K562 (cell line): ENCODE results near the gene GABRQ. TPM values are rescaled to one million over a fixed set of nuclear protein-coding genes. Genes with fewer than 3 reads are reported as not detected.
A peak's percentile ranks its signal among the peaks of the same experiment; 100 is the strongest.

Experiments
- BCOR ChIP-seq: fragments of 450-650 bp; IDR thresholded peaks from 2 replicates; pipeline ENCODE4 v1.6.1; 2016
- CC2D1A ChIP-seq: fragments of 450-650 bp; IDR thresholded peaks from 2 replicates; pipeline ENCODE4 v1.6.1; 2017; ENCODE audit warnings: mild to moderate bottlenecking
- EZH2 ChIP-seq: IDR thresholded peaks from 2 replicates; pipeline ENCODE4 v1.6.1; 2012; ENCODE audit warnings: low read depth, mild to moderate bottlenecking, inconsistent platforms, low read length, borderline replicate concordance
- MCM5 ChIP-seq: fragments of 450-650 bp; IDR thresholded peaks from 2 replicates; pipeline ENCODE4 v1.6.1; 2016; ENCODE audit warnings: low read depth
- NFYB ChIP-seq: IDR thresholded peaks from 2 replicates; pipeline ENCODE4 v1.6.1; 2011; ENCODE audit warnings: mild to moderate bottlenecking, moderate library complexity; ENCODE audit not compliant: insufficient read length; ENCODE audit errors: extremely low read depth
- PHF20 ChIP-seq: fragments of 450-650 bp; IDR thresholded peaks from 2 replicates; pipeline ENCODE4 v1.6.1; 2018; ENCODE audit not compliant: partially characterized antibody
- SMARCC2 ChIP-seq: fragments of 450-650 bp; IDR thresholded peaks from 2 replicates; pipeline ENCODE4 v1.6.1; 2017; ENCODE audit warnings: antibody characterized with exemption, moderate library complexity, mild to moderate bottlenecking, low read depth
- STAG1 ChIP-seq: sonication (generic); formaldehyde crosslinking; IDR thresholded peaks from 2 replicates; pipeline ENCODE4 v1.5.0; 2020; ENCODE audit warnings: missing genetic modification reagents, borderline replicate concordance
- ZNF263 ChIP-seq: sonication (generic); formaldehyde crosslinking; IDR thresholded peaks from 2 replicates; pipeline ENCODE4 v1.8.0; 2022; ENCODE audit warnings: mild to moderate bottlenecking, missing genetic modification reagents, borderline replicate concordance
- polyA plus RNA-seq, 8 experiments: library from polyadenylated mRNA; depleted of rRNA in 4 of 8; stranded (reverse) in 5 of 8; unstranded in 3 of 8; fragments of >200 nt; fragmentation: Nextera tagmentation in 2 of 8; fragmentation: Illumina TruSeq in 1 of 8; extraction: Ambion mirVana in 2 of 8; extraction: Trizol in 1 of 8; gene quantifications; 2 replicates each; pipeline versions ENCODE4 v1.2.1 to v1.2.3, GENCODE V29; 2011 to 2014; ENCODE audit warnings: inconsistent platforms in 1 of 8, missing spikeins in 1 of 8
- total RNA-seq, 7 experiments: library from RNA; depleted of rRNA in 6 of 7; stranded (reverse); fragments of >200 nt in 6 of 7; fragmentation: Illumina TruSeq in 2 of 7; extraction: Trizol in 2 of 7; gene quantifications; 2 replicates each; pipeline versions ENCODE4 v1.2.1 to v1.2.3, GENCODE V29; 2011 to 2021; ENCODE audit warnings: low replicate concordance in 1 of 7
- TF ChIP-seq, protein P1 (sequence below), 2 experiments: fragments of 450-650 bp; formaldehyde crosslinking in 1 of 2; IDR thresholded peaks; 2 replicates each; pipeline versions ENCODE4 v1.4.0 to v1.6.1; 2014 to 2020; ENCODE audit warnings: mild to moderate bottlenecking in 2 of 2, borderline replicate concordance in 1 of 2, low read depth in 1 of 2
- TF ChIP-seq, protein P2 (sequence below), 3 experiments: IDR thresholded peaks in 2 of 3; conservative IDR thresholded peaks in 1 of 3; 2 replicates each; pipeline ENCODE4 v1.5.1; 2011 to 2012; ENCODE audit warnings: low read length in 3 of 3, mild to moderate bottlenecking in 3 of 3, control low read depth in 2 of 3, improper control_type of control experiment in 1 of 3, inconsistent platforms in 1 of 3, low read depth in 1 of 3, mixed read lengths in 1 of 3, moderate library complexity in 1 of 3; ENCODE audit not compliant: insufficient read depth in 2 of 3
- TF ChIP-seq, protein P3 (sequence below): fragments of 450-650 bp; formaldehyde crosslinking; IDR thresholded peaks from 2 replicates; pipeline ENCODE4 v1.4.0; 2020; ENCODE audit warnings: mild to moderate bottlenecking, moderate library complexity
- TF ChIP-seq, protein P4 (sequence below): fragments of 250-450 bp; sonication (Bioruptor Pico); IDR thresholded peaks from 2 replicates; pipeline ENCODE4 v1.5.0; 2020; ENCODE audit warnings: mild to moderate bottlenecking, borderline replicate concordance

Gene GABRQ
- total and polyA plus RNA-seq, 9 of the 15 experiments (the other 6 are each of a cell fraction or from before 2014, with no cell fraction given) = 0.25 to 3.2 (median 1.8) TPM

DNA sequence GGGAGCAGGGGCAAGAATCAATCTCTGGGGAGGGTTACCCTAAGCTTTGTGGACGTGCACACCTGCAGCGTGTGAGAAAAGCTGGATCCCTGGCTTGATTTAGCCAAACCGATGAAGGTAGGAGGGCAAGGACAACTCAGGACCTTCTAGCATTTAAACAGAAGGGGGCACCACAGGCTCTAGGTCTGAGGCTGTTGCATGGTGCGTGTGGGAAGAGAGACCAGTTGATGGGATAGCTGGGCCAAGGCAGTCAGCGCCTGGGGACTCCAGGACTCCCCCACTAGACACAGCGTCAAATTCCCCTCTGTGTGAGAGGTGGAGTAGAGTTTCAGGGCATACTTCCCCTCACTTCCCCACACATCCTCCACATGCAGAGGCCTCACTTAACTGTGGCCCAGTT, 4.3 kb downstream of the GABRQ start (continued):
- TF ChIP-seq, protein P1, sequence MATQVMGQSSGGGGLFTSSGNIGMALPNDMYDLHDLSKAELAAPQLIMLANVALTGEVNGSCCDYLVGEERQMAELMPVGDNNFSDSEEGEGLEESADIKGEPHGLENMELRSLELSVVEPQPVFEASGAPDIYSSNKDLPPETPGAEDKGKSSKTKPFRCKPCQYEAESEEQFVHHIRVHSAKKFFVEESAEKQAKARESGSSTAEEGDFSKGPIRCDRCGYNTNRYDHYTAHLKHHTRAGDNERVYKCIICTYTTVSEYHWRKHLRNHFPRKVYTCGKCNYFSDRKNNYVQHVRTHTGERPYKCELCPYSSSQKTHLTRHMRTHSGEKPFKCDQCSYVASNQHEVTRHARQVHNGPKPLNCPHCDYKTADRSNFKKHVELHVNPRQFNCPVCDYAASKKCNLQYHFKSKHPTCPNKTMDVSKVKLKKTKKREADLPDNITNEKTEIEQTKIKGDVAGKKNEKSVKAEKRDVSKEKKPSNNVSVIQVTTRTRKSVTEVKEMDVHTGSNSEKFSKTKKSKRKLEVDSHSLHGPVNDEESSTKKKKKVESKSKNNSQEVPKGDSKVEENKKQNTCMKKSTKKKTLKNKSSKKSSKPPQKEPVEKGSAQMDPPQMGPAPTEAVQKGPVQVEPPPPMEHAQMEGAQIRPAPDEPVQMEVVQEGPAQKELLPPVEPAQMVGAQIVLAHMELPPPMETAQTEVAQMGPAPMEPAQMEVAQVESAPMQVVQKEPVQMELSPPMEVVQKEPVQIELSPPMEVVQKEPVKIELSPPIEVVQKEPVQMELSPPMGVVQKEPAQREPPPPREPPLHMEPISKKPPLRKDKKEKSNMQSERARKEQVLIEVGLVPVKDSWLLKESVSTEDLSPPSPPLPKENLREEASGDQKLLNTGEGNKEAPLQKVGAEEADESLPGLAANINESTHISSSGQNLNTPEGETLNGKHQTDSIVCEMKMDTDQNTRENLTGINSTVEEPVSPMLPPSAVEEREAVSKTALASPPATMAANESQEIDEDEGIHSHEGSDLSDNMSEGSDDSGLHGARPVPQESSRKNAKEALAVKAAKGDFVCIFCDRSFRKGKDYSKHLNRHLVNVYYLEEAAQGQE (IDR thresholded peaks at IDR 0.05; ENCODE audit: borderline replicate concordance) = peak; percentile 60; the same call in 1 of the 2 replicates
- TF ChIP-seq, protein P1 (CRISPR knock-in tag; IDR thresholded peaks at IDR 0.05; ENCODE audit: low read depth) = no peak
- TF ChIP-seq SMARCC2 = no peak
- TF ChIP-seq, protein P2, sequence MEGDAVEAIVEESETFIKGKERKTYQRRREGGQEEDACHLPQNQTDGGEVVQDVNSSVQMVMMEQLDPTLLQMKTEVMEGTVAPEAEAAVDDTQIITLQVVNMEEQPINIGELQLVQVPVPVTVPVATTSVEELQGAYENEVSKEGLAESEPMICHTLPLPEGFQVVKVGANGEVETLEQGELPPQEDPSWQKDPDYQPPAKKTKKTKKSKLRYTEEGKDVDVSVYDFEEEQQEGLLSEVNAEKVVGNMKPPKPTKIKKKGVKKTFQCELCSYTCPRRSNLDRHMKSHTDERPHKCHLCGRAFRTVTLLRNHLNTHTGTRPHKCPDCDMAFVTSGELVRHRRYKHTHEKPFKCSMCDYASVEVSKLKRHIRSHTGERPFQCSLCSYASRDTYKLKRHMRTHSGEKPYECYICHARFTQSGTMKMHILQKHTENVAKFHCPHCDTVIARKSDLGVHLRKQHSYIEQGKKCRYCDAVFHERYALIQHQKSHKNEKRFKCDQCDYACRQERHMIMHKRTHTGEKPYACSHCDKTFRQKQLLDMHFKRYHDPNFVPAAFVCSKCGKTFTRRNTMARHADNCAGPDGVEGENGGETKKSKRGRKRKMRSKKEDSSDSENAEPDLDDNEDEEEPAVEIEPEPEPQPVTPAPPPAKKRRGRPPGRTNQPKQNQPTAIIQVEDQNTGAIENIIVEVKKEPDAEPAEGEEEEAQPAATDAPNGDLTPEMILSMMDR (IDR thresholded peaks at IDR 0.05 in 2 of 3, conservative IDR thresholded peaks at IDR 0.05 in 1 of 3; ENCODE audit: insufficient read depth in 2 of 3, low read depth in 1 of 3, low read length in 3 of 3) = peak; percentile 62 to 72 (median 68)
- TF ChIP-seq ZNF263 (CRISPR knock-in tag) = no peak
- TF ChIP-seq NFYB = no peak
- TF ChIP-seq EZH2 = no peak
- no peak for TF ChIP-seq BCOR
- no peak for TF ChIP-seq MCM5
- TF ChIP-seq CC2D1A = 0 out of 2 replicates have a peak, but pooled peaks have one; percentile 14
- TF ChIP-seq, protein P3, sequence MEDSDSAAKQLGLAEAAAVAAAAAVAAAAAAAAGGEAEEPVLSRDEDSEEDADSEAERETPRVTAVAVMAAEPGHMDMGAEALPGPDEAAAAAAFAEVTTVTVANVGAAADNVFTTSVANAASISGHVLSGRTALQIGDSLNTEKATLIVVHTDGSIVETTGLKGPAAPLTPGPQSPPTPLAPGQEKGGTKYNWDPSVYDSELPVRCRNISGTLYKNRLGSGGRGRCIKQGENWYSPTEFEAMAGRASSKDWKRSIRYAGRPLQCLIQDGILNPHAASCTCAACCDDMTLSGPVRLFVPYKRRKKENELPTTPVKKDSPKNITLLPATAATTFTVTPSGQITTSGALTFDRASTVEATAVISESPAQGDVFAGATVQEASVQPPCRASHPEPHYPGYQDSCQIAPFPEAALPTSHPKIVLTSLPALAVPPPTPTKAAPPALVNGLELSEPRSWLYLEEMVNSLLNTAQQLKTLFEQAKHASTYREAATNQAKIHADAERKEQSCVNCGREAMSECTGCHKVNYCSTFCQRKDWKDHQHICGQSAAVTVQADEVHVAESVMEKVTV (CRISPR knock-in tag) = peak; percentile 37; the same call in 1 of the 2 replicates
- TF ChIP-seq, protein P4, sequence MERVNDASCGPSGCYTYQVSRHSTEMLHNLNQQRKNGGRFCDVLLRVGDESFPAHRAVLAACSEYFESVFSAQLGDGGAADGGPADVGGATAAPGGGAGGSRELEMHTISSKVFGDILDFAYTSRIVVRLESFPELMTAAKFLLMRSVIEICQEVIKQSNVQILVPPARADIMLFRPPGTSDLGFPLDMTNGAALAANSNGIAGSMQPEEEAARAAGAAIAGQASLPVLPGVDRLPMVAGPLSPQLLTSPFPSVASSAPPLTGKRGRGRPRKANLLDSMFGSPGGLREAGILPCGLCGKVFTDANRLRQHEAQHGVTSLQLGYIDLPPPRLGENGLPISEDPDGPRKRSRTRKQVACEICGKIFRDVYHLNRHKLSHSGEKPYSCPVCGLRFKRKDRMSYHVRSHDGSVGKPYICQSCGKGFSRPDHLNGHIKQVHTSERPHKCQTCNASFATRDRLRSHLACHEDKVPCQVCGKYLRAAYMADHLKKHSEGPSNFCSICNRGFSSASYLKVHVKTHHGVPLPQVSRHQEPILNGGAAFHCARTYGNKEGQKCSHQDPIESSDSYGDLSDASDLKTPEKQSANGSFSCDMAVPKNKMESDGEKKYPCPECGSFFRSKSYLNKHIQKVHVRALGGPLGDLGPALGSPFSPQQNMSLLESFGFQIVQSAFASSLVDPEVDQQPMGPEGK (CRISPR knock-in tag) = no peak
- peak; percentile 40; the same call in 1 of the 2 replicates for TF ChIP-seq STAG1 (CRISPR knock-in tag)
- TF ChIP-seq PHF20 = no peak
